GM21723 (cell line): ENCODE measurements around the gene PKMYT1.

Experiments
- ATAC-seq: cut with Tn5 transposase; IDR thresholded peaks from one replicate; pipeline ENCODE4 v1.9.1; 2021; ENCODE audit warnings: mild to moderate bottlenecking, moderate library complexity; ENCODE audit not compliant: unreplicated experiment

The PKMYT1 gene

DNA sequence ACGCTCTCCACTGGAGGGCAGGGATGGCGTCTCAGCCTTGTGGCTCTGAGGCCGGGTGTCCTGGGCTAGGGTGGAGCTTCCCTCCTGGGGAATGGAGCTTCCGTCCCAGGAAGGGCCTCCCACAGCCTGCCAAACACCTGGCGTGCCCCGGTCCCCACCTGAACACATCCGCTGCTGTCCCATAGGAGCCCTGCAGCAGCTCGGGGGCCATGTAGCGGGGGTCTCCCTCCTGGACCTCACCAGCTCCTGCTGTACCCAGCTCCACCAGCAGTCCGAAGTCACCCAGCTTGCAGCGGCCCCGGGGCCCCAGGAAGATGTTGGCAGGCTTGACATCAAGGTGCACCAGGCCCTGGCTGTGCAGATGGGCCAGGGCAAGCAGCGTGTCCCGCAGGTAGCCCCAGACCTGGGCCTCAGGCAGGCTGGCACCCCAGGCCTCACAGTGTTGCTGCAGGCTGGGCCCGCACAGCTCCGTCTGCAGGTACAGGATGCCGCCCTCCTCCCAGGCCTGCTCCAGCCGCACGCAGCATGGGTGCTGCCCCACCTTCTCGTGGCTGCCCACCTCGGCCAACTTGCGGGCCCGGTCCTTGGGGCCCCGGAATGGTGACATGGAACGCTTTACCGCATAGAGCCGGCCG, 5.0 kb downstream of the PKMYT1 start:
- ATAC-seq = no peak

- no peak for ATAC-seq
Measured at GRCh38 chr16:2974319-2975056, 5.8 kb downstream of the PKMYT1 start.

DNA sequence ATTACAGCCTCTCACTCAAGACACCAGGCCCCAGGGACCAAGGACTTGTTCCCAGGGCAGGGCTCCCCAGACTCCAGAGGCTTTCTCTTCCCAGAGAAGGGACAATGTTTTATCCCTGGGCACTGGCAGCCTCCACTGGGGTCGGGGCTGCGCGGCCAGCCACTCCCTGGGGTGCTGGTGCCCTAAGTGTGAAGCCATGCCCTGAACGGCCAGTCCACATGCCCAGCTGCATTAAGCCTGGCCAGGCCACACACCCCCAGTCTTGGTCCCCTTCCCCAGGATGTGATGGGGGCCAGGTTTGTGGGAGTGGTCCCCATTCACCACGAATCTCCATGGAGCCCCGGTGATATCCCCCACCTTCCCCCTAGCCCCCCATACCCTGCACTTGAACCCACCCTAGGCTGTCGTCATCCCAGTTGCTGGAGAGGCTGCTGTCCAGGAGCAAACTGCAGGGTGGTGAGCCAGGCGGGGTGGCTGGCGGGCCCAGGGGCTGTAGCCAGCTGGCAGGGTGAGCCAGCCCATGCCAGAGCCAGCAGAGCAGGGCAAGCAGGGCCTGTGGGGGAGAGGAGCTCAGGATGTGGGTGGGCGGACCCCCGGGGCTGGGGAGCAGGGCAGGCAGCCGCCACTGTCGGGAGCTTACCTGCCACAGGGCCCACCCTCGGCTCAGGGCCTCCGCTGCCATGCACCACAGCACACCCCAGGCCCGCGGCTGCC, 6.5 kb downstream of the PKMYT1 start:
- no peak for ATAC-seq

DNA sequence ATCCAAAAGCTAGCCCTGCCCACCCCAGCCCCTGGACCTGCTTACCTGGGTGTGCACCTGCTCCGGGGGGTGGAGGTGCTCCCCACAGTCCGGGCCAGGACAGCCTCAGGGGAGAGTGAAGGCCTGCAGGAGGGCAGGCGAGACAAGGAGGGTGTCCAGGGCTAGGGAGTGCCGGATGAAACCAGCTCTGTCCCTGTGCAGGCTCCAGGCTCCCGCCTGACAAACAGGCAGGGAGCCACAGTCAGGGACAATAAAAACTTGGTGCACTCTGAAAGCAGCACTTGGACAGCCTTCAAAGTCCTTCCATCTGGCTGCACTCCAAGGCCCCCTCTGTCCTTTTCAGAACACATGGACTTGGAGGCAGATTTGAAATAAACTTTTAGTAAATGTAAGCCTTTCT, 7.2 kb downstream of the PKMYT1 start:
- ATAC-seq = no peak

DNA sequence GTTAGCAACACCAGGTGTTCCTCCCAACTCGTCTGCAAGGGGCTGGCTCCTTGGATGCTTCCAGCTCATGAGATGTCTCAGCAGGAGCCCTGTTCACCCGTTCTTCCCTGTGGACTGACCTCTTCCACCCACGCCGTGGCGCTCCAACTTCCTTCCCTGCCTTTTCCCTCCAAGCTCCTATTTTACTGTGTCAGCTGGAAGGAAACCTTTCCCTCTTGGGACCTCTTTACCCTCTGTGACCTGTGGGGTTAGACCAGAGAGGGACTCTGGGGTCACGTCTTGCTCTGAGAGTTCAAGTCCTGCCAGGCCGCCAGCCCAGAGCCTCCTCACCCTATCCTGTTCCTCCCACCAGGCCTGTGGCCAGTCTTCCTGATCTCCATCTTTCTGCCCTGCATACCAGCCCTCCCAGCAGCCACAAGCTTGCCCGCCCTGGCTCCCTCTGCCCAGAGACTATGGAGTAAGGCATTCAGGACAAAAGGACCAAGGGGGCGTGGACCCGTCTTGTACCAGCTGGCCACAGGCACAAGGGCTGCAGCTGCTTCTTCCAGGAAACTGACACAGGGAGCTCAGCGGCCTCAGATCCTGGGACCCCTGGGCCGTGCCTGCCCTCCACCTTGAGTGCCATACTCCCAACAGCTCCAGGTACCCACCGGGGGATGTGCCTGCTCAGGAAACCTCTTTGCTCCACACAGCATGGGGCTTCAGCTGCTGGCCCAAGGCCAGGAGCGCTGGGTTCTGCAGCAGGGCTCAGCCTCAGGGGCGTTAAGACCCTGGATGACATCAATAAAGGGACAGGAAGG, 8.1 kb downstream of the PKMYT1 start:
- no peak for ATAC-seq

DNA sequence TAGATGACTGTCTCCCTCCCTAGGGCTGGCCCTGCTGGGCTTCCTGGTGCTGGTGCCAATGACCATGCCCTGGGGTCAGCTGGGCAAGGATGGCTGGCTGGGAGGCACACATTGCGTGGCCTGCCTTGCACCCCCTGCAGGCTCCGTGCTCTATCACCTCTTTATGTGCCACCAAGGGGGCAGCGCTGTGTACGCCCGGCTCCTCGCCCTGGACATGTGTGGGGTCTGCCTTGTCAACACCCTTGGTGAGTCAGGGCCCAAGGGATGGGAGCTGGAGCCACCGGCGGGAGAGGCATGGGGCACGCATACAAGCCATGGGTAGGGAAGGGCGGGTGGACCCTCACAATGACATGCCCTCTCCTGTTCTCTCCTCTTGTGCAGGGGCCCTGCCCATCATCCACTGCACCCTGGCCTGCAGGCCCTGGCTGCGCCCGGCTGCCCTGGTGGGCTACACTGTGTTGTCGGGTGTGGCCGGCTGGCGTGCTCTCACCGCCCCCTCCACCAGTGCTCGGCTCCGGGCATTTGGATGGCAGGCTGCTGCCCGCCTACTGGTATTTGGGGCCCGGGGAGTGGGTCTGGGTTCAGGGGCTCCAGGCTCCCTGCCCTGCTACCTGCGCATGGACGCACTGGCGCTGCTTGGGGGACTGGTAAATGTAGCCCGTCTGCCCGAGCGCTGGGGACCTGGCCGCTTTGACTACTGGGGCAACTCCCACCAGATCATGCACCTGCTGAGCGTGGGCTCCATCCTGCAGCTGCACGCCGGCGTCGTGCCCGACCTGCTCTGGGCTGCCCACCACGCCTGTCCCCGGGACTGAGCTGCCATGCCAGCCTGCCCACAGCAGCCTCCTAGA, 8.9 kb downstream of the PKMYT1 start:
- ATAC-seq = no peak

DNA sequence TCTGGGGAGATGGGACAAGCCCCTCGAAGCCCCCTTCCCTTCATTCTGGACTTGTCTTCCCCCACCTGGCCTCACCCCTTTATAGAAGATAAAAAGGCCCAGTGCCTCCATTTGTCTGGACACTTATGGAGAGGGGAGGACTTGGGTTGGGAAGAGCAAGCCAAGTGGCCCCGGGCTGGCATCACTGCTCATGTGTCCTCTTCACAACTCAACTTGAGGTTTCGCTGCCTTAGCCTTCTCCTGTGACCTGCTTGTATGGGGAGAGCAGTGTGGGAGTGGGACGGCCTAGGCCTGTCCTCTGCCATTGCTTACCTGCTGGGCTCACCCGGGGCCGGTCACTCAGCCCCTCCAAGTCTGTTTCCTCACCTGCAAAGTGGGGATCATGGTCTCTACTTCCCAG, 9.7 kb downstream of the PKMYT1 start:
- no peak for ATAC-seq

- peak; percentile 6 for ATAC-seq
Measured at GRCh38 chr16:2969545-2970521, 10.4 kb downstream of the PKMYT1 start.

GRCh38 chr16:2968738-2969544, 11.3 kb downstream of the PKMYT1 start, which contains the start of gene PAQR4:
PAQR4 (plus strand) TSS chr16:2969348; CDS start chr16:2969675, 327 bp downstream.
- ATAC-seq = peak; percentile 67

GRCh38 chr16:2968368-2968737, 11.9 kb downstream of the PKMYT1 start:
- no peak for ATAC-seq

- no peak for ATAC-seq
Measured at GRCh38 chr16:2967721-2968161, 12.5 kb downstream of the PKMYT1 start.

DNA sequence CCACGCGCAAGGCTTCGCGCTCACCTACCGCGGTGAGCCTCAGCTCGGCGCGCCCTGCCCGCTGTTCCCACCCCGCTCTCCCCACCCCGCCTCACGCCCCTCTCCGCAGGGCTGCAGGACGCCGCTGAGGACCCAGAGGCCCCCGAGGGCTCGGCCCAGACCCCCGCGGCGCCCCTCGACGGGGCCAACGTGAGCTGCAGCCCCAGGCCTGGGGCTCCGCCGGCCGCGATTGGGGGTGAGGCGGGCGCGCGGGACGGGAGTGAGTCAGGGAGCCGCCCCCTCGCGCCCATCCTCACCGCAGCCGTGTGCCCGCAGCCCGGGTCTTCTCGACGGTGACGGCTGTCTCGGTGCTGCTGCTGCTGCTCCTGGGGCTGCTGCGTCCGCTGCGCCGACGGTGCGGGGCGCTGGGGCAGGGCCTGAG, 13.0 kb downstream of the PKMYT1 start:
- ATAC-seq = no peak

DNA sequence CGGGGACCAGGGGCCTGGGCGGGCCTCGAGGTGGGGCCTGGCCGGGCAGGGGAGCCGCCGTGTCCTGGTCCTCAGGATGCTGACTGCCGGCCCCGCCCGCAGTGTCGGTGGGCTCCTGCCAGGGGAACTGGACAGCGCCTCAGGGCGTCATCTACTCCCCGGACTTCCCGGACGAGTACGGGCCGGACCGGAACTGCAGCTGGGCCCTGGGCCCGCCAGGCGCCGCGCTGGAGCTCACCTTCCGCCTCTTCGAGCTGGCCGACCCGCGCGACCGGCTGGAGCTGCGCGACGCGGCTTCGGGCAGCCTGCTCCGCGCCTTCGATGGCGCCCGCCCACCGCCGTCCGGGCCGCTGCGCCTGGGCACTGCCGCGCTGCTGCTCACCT, 13.4 kb downstream of the PKMYT1 start:
- no peak for ATAC-seq

DNA sequence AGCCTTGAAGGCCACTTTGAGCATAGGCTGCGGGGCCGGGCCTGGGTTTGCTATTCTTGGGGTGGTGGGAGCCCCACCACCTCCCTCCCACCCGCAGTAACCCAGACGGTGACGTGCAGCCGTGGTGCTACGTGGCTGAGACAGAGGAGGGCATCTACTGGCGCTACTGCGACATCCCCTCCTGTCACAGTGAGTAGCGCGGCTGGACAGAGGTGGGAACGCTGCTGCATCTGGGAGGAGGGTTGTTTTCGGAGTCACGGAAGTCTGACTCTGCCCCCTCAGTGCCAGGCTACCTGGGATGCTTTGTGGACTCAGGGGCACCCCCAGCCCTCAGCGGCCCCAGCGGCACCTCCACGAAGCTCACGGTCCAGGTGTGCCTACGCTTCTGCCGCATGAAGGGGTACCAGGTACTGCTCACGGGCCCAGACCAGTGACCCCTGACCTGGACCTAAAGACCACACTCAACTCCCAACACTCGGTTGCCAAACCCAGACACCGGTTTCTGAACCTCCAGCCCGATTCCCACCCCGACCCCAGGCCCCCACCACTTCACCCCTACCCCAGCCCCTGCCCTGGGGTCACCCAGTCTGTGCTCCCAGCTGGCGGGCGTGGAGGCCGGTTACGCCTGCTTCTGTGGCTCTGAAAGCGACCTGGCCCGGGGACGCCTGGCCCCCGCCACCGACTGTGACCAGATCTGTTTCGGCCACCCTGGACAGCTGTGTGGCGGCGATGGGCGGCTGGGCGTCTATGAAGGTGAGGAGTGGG, 14.0 kb downstream of the PKMYT1 start:
- no peak for ATAC-seq

DNA sequence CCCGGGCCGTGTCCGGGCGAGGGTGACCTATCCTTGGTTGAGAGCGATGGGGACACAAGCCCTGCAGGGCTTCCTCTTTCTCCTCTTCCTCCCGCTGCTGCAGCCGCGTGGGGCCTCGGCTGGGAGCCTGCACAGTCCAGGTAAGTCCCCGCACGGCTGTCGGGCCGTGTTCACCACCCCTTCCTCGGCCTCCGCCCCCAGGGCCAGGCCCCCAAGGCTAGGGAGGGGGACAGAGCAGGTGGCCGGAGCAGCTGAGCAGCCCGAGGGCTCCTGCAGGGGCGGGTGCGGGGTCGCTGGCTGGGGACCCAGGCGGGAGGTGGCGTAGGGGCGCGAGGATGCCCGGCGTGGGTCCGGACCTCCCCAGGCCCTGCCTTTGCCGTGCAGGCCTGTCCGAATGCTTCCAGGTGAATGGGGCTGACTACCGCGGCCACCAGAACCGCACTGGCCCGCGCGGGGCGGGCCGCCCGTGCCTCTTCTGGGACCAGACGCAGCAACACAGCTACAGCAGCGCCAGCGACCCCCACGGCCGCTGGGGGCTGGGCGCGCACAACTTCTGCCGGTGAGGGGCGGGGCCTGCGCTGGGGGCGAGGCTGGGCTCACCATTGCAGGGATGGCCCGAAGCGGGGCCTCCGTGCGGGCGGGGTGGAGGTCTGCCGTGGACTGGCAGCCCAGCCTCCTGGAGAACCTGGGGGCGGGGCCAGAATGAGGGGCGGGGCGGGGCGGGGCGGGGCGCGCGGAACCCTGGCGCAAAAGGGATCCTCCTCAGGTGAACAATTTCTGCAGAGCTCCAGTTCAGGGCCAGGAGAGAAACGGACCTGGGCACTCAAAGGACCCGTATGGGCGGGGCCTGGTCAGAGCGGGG, 15.5 kb downstream of the PKMYT1 start:
- no peak for ATAC-seq

GRCh38 chr16:2963723-2964474, 16.3 kb downstream of the PKMYT1 start, which contains the start of gene KREMEN2:
KREMEN2 (plus strand) TSS chr16:2964275; CDS start chr16:2964521, 246 bp downstream.
- no peak for ATAC-seq
